ENCODE measurements around the gene ZNF93. TPM values are rescaled to one million over a fixed set of nuclear protein-coding genes. Genes with fewer than 3 reads are reported as not detected.

ZNF93 gene
- total RNA-seq, 1 donor from 2014 or later, result 30.4 TPM

Other genes with a start within 250 kb of the ZNF93 start
- 56.7 TPM for gene ATP13A1, start 237.3 kb upstream of the ZNF93 start, total RNA-seq (ENCODE audit: unreplicated experiment)
- 29.5 TPM for gene ZNF101, start 232.1 kb upstream of the ZNF93 start, total RNA-seq (ENCODE audit: unreplicated experiment)
- gene ZNF14, start 167.8 kb upstream of the ZNF93 start, total RNA-seq (ENCODE audit: unreplicated experiment), result 6.8 TPM
- gene ZNF506, start 79.2 kb upstream of the ZNF93 start, total RNA-seq (ENCODE audit: unreplicated experiment), result 19.9 TPM
- 23.3 TPM for gene ZNF253, start 35.1 kb upstream of the ZNF93 start, total RNA-seq (ENCODE audit: unreplicated experiment)
- gene ZNF682, start 138.6 kb downstream of the ZNF93 start, total RNA-seq (ENCODE audit: unreplicated experiment), result 25.6 TPM
- 16.7 TPM for gene ZNF90, start 177.1 kb downstream of the ZNF93 start, total RNA-seq (ENCODE audit: unreplicated experiment)

Measured in endothelial cell (in vitro differentiated cells).